ENCODE data around the gene RAB8A.
A peak's percentile ranks its signal among the peaks of the same experiment; 100 is the strongest.

RAB8A gene

GRCh38 chr19:16115301-16116039, 3.8 kb downstream of the RAB8A start:
- Histone ChIP-seq H3K9ac (ENCODE audit: low read length) (no peak overlapping the region), H3K27me3 (ENCODE audit: control insufficient read depth in 1 of 2, insufficient read depth in 1 of 2, low read length in 2 of 2) (no peaks in the 10 kb centered on the region), H3K79me1 (replicated peaks; ENCODE audit: low read length, poor library complexity, severe bottlenecking) (peaks cover 32% of the 10 kb centered on the region), H3K14ac (ENCODE audit: low read length in 2 of 2) (no peak overlapping the region), H3K4me3 (ENCODE audit: insufficient read depth in 1 of 2, low read depth in 1 of 2, low read length in 2 of 2) (no peak overlapping the region), H3K9me3 (ENCODE audit: control insufficient read depth, low read length) (no peaks in the 10 kb centered on the region), H2AFZ (ENCODE audit: low read depth, low read length) (no peak overlapping the region), H3K36me3 (ENCODE audit: control insufficient read depth in 1 of 2, insufficient read depth in 2 of 2, low read depth in 1 of 2, low read length in 2 of 2) (peaks cover 28 to 38% of the 10 kb centered on the region in 2 experiments), H3K18ac (ENCODE audit: low read depth in 1 of 2, low read length in 2 of 2) (no peak overlapping the region), H3K4me2 (ENCODE audit: low read length, poor library complexity, severe bottlenecking) (no peak overlapping the region), H4K8ac (ENCODE audit: low read length) (no peak overlapping the region), H3K4ac (ENCODE audit: low read depth in 1 of 2, low read length in 2 of 2) (no peak overlapping the region), H2BK5ac (ENCODE audit: low read depth, low read length, poor library complexity, severe bottlenecking) (no peak overlapping the region), H4K91ac (ENCODE audit: low read length) (no peak overlapping the region), H2BK15ac (ENCODE audit: low read depth, poor library complexity, severe bottlenecking) (no peak overlapping the region), H2BK120ac (ENCODE audit: low read depth, low read length) (no peak overlapping the region), H3K4me1 (ENCODE audit: control insufficient read depth, insufficient read depth, low read depth, low read length) (peaks cover 22% of the 10 kb centered on the region), H2AK5ac (ENCODE audit: low read length, severe bottlenecking) (no peak overlapping the region), H2BK12ac (ENCODE audit: low read length in 2 of 2) (no peak overlapping the region), H3K23ac (ENCODE audit: low read length in 2 of 2) (peak overlapping the region in 1 of 2 experiments; percentile 14), H3K27ac (ENCODE audit: low read length, poor library complexity, severe bottlenecking) (no peak overlapping the region)
- no peak for DNase-seq
- 98% methylated on average over 9 of the region's 9 CpGs for WGBS

- Histone ChIP-seq H4K91ac (ENCODE audit: low read length) (no peak overlapping the region), H3K4me2 (ENCODE audit: low read length, poor library complexity, severe bottlenecking) (no peak overlapping the region), H2BK120ac (ENCODE audit: low read depth, low read length) (no peak overlapping the region), H3K4me1 (ENCODE audit: control insufficient read depth, insufficient read depth, low read depth, low read length) (peaks cover 20% of the 10 kb centered on the region), H4K8ac (ENCODE audit: low read length) (no peak overlapping the region), H2BK15ac (ENCODE audit: low read depth, poor library complexity, severe bottlenecking) (no peak overlapping the region), H3K18ac (ENCODE audit: low read depth in 1 of 2, low read length in 2 of 2) (no peak overlapping the region), H3K36me3 (ENCODE audit: control insufficient read depth in 1 of 2, insufficient read depth in 2 of 2, low read depth in 1 of 2, low read length in 2 of 2) (peaks cover 31 to 44% of the 10 kb centered on the region in 2 experiments), H3K9me3 (ENCODE audit: control insufficient read depth, low read length) (no peaks in the 10 kb centered on the region), H3K27me3 (ENCODE audit: control insufficient read depth in 1 of 2, insufficient read depth in 1 of 2, low read length in 2 of 2) (no peaks in the 10 kb centered on the region), H2BK12ac (ENCODE audit: low read length in 2 of 2) (no peak overlapping the region), H3K14ac (ENCODE audit: low read length in 2 of 2) (no peak overlapping the region), H3K9ac (ENCODE audit: low read length) (no peak overlapping the region), H3K27ac (ENCODE audit: low read length, poor library complexity, severe bottlenecking) (no peak overlapping the region), H2BK5ac (ENCODE audit: low read depth, low read length, poor library complexity, severe bottlenecking) (no peak overlapping the region), H3K79me1 (replicated peaks; ENCODE audit: low read length, poor library complexity, severe bottlenecking) (peaks cover 33% of the 10 kb centered on the region), H3K23ac (ENCODE audit: low read length in 2 of 2) (no peak overlapping the region), H2AFZ (ENCODE audit: low read depth, low read length) (no peak overlapping the region), H3K4ac (ENCODE audit: low read depth in 1 of 2, low read length in 2 of 2) (no peak overlapping the region), H3K4me3 (ENCODE audit: insufficient read depth in 1 of 2, low read depth in 1 of 2, low read length in 2 of 2) (no peak overlapping the region), H2AK5ac (ENCODE audit: low read length, severe bottlenecking) (no peak overlapping the region)
- no peak for DNase-seq
- 93% methylated on average over 4 of the region's 4 CpGs for WGBS
These were observed 4.4 kb downstream of the RAB8A start for GRCh38 chr19:16116067-16116466.

GRCh38 chr19:16117594-16118033, 5.9 kb downstream of the RAB8A start:
- Histone ChIP-seq H2BK5ac (ENCODE audit: low read depth, low read length, poor library complexity, severe bottlenecking) (no peak overlapping the region), H3K27ac (ENCODE audit: low read length, poor library complexity, severe bottlenecking) (no peak overlapping the region), H3K4me1 (ENCODE audit: control insufficient read depth, insufficient read depth, low read depth, low read length) (peaks cover 14% of the 10 kb centered on the region), H2BK120ac (ENCODE audit: low read depth, low read length) (no peak overlapping the region), H4K8ac (ENCODE audit: low read length) (no peak overlapping the region), H3K27me3 (ENCODE audit: control insufficient read depth in 1 of 2, insufficient read depth in 1 of 2, low read length in 2 of 2) (no peaks in the 10 kb centered on the region), H3K9ac (ENCODE audit: low read length) (no peak overlapping the region), H4K91ac (ENCODE audit: low read length) (no peak overlapping the region), H3K4me3 (ENCODE audit: insufficient read depth in 1 of 2, low read depth in 1 of 2, low read length in 2 of 2) (no peak overlapping the region), H3K79me1 (replicated peaks; ENCODE audit: low read length, poor library complexity, severe bottlenecking) (peaks cover 46% of the 10 kb centered on the region), H2BK12ac (ENCODE audit: low read length in 2 of 2) (no peak overlapping the region), H3K4ac (ENCODE audit: low read depth in 1 of 2, low read length in 2 of 2) (no peak overlapping the region), H3K23ac (ENCODE audit: low read length in 2 of 2) (no peak overlapping the region), H2AK5ac (ENCODE audit: low read length, severe bottlenecking) (no peak overlapping the region), H3K18ac (ENCODE audit: low read depth in 1 of 2, low read length in 2 of 2) (no peak overlapping the region), H2BK15ac (ENCODE audit: low read depth, poor library complexity, severe bottlenecking) (no peak overlapping the region), H2AFZ (ENCODE audit: low read depth, low read length) (no peak overlapping the region), H3K14ac (ENCODE audit: low read length in 2 of 2) (no peak overlapping the region), H3K4me2 (ENCODE audit: low read length, poor library complexity, severe bottlenecking) (no peak overlapping the region), H3K9me3 (ENCODE audit: control insufficient read depth, low read length) (no peaks in the 10 kb centered on the region), H3K36me3 (ENCODE audit: control insufficient read depth in 1 of 2, insufficient read depth in 2 of 2, low read depth in 1 of 2, low read length in 2 of 2) (peaks cover 47 to 60% of the 10 kb centered on the region in 2 experiments)
- no peak for DNase-seq
- 93% methylated on average over 11 of the region's 11 CpGs for WGBS

DNA sequence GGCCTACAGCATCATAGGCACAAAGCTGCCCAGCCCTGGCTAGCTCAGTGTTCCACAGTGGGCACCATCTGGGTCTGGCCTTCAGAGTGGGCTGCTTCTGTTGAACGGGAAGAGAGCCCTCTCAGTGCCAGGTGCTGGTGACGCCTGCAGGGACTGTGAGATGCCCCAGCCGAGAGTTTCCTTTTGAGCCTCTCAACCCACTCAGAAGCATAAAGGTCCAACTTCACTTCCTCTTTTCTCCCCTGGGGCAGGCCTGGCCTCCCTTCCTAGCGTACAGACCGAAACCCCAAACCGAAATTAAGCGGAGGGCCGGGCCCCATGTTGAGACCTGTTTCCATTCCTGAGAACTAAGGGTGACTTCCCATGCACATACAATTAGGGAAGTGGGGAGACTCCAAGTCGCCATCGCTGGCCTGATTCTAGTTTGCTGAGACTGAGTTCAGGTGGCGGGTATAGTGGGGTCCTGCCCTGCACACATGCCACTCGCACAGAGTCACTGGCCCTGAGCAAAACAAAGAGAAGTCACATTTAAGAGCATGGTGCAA, 6.9 kb downstream of the RAB8A start:
- H3K18ac ChIP-seq (ENCODE audit: low read depth in 1 of 2, low read length in 2 of 2) = no peak overlapping the region
- peaks cover 52% of the 10 kb centered on the region for H3K79me1 ChIP-seq (replicated peaks; ENCODE audit: low read length, poor library complexity, severe bottlenecking)
- no peak overlapping the region for H2BK5ac ChIP-seq (ENCODE audit: low read depth, low read length, poor library complexity, severe bottlenecking)
- peak overlapping the region; percentile 8 for H4K91ac ChIP-seq (ENCODE audit: low read length)
- H3K4me2 ChIP-seq (ENCODE audit: low read length, poor library complexity, severe bottlenecking) = no peak overlapping the region
- H3K4me1 ChIP-seq (ENCODE audit: control insufficient read depth, insufficient read depth, low read depth, low read length) = peaks cover 10% of the 10 kb centered on the region
- H2AK5ac ChIP-seq (ENCODE audit: low read length, severe bottlenecking) = no peak overlapping the region
- H3K9me3 ChIP-seq (ENCODE audit: control insufficient read depth, low read length) = no peaks in the 10 kb centered on the region
- H4K8ac ChIP-seq (ENCODE audit: low read length) = no peak overlapping the region
- no peak overlapping the region for H3K9ac ChIP-seq (ENCODE audit: low read length)
- no peak overlapping the region for H3K23ac ChIP-seq (ENCODE audit: low read length in 2 of 2)
- peaks cover 54 to 64% of the 10 kb centered on the region in 2 experiments for H3K36me3 ChIP-seq (ENCODE audit: control insufficient read depth in 1 of 2, insufficient read depth in 2 of 2, low read depth in 1 of 2, low read length in 2 of 2)
- no peak overlapping the region for H2AFZ ChIP-seq (ENCODE audit: low read depth, low read length)
- H3K14ac ChIP-seq (ENCODE audit: low read length in 2 of 2) = no peak overlapping the region
- no peak for DNase-seq
- H3K4ac ChIP-seq (ENCODE audit: low read depth in 1 of 2, low read length in 2 of 2) = no peak overlapping the region
- WGBS = 94% methylated on average over 12 of the region's 12 CpGs
- H3K27ac ChIP-seq (ENCODE audit: low read length, poor library complexity, severe bottlenecking) = no peak overlapping the region
- H2BK15ac ChIP-seq (ENCODE audit: low read depth, poor library complexity, severe bottlenecking) = no peak overlapping the region
- no peak overlapping the region for H2BK12ac ChIP-seq (ENCODE audit: low read length in 2 of 2)
- no peak overlapping the region for H3K4me3 ChIP-seq (ENCODE audit: insufficient read depth in 1 of 2, low read depth in 1 of 2, low read length in 2 of 2)
- H3K27me3 ChIP-seq (ENCODE audit: control insufficient read depth in 1 of 2, insufficient read depth in 1 of 2, low read length in 2 of 2) = no peaks in the 10 kb centered on the region
- no peak overlapping the region for H2BK120ac ChIP-seq (ENCODE audit: low read depth, low read length)

Measured in mesenchymal stem cell (in vitro differentiated cells and primary cell).